ENCODE data around the gene PXK.

DNA sequence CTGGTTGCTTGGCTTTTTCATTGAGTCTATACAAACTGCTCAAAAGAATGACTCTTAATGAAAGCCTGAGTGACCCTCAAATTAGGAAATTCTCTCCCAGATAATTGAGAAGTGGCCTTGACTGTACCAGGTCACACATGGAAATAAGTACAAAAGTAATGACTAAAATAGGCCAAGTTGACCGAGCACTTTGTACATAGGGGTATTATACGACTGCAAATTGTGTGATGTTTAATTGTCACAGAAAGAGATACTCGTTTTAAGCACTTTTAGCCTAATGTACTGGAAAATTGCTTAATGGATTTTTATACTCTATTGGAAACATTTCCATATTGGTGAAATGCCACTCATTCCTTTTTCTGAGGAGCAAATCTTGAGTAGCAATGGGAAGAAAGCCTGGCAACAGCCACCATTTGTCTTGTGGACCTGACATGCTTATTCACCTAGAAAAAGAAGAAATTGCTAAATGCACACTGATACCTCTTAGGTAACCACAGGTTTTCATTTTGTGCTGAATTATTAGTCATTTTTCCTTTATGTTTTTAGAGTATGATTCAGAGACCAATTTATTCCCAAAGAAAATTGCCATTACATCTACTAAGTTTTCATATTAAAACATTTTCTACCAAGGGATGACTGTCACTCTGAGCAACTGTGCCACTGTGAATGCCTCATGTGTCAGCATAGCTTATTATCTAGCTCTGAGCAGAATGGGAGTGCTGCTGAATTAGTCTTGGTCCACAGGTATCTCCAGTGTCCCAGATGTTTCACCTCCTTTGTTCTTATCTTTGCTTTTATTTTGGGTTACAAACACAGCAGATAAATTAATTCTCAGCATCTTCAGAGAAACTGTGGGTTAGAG is 8.9 kb upstream of the PXK start:
- TF ChIP-seq NFIC (IDR thresholded peaks at IDR 0.05) (no peak), EGR1 (IDR thresholded peaks at IDR 0.05) (no peak), CEBPB (IDR thresholded peaks at IDR 0.05) (no peak), EP300 (IDR thresholded peaks at IDR 0.05; ENCODE audit: borderline replicate concordance) (no peak), YY1 (IDR thresholded peaks at IDR 0.05; ENCODE audit: low read depth) (no peak), TCF12 (IDR thresholded peaks at IDR 0.05; ENCODE audit: low read depth) (no peak), TAF1 (IDR thresholded peaks at IDR 0.05; ENCODE audit: low read depth) (no peak), TEAD4 (IDR thresholded peaks at IDR 0.05) (no peak), FOXM1 (IDR thresholded peaks at IDR 0.05; ENCODE audit: borderline replicate concordance, low read depth) (no peak)
- TF ChIP-seq, protein P1, sequence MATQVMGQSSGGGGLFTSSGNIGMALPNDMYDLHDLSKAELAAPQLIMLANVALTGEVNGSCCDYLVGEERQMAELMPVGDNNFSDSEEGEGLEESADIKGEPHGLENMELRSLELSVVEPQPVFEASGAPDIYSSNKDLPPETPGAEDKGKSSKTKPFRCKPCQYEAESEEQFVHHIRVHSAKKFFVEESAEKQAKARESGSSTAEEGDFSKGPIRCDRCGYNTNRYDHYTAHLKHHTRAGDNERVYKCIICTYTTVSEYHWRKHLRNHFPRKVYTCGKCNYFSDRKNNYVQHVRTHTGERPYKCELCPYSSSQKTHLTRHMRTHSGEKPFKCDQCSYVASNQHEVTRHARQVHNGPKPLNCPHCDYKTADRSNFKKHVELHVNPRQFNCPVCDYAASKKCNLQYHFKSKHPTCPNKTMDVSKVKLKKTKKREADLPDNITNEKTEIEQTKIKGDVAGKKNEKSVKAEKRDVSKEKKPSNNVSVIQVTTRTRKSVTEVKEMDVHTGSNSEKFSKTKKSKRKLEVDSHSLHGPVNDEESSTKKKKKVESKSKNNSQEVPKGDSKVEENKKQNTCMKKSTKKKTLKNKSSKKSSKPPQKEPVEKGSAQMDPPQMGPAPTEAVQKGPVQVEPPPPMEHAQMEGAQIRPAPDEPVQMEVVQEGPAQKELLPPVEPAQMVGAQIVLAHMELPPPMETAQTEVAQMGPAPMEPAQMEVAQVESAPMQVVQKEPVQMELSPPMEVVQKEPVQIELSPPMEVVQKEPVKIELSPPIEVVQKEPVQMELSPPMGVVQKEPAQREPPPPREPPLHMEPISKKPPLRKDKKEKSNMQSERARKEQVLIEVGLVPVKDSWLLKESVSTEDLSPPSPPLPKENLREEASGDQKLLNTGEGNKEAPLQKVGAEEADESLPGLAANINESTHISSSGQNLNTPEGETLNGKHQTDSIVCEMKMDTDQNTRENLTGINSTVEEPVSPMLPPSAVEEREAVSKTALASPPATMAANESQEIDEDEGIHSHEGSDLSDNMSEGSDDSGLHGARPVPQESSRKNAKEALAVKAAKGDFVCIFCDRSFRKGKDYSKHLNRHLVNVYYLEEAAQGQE (IDR thresholded peaks at IDR 0.05; ENCODE audit: low read depth): no peak
- TF ChIP-seq, protein P2, sequence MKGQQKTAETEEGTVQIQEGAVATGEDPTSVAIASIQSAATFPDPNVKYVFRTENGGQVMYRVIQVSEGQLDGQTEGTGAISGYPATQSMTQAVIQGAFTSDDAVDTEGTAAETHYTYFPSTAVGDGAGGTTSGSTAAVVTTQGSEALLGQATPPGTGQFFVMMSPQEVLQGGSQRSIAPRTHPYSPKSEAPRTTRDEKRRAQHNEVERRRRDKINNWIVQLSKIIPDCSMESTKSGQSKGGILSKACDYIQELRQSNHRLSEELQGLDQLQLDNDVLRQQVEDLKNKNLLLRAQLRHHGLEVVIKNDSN (IDR thresholded peaks at IDR 0.05): no peak

Measured in Ishikawa (cell line).